Measurements from ENCODE around the gene SLC6A1.

SLC6A1 gene

DNA sequence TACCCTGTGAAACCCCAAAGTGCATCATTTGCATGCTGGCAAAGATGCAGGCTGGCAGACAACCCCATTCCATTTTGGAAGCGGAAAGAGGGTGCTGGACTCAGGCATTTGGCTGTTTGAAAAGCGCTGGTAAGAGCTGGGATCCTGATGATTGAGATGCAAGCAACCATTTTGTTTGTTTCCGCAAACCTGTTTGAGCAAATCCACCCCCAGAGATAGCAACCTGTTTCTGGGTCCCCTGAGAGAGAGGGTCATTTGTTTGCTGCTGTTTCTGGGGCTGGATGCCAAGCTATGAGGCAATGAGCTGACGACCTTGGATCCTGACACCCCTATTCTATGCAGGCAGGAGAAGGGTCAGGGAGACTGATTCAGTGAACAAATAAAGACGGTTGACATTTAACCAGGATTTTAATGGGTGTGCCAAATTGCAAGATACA, 9.8 kb downstream of the SLC6A1 start:
- no peak for ATAC-seq
- TF ChIP-seq CSDC2 (CRISPR knock-in tag; IDR thresholded peaks at IDR 0.05) (no peak), ZNF8 (CRISPR knock-in tag; IDR thresholded peaks at IDR 0.05) (no peak), ARNTL (CRISPR knock-in tag; IDR thresholded peaks at IDR 0.05; ENCODE audit: borderline replicate concordance, low read depth) (no peak)
- TF ChIP-seq, protein P1, sequence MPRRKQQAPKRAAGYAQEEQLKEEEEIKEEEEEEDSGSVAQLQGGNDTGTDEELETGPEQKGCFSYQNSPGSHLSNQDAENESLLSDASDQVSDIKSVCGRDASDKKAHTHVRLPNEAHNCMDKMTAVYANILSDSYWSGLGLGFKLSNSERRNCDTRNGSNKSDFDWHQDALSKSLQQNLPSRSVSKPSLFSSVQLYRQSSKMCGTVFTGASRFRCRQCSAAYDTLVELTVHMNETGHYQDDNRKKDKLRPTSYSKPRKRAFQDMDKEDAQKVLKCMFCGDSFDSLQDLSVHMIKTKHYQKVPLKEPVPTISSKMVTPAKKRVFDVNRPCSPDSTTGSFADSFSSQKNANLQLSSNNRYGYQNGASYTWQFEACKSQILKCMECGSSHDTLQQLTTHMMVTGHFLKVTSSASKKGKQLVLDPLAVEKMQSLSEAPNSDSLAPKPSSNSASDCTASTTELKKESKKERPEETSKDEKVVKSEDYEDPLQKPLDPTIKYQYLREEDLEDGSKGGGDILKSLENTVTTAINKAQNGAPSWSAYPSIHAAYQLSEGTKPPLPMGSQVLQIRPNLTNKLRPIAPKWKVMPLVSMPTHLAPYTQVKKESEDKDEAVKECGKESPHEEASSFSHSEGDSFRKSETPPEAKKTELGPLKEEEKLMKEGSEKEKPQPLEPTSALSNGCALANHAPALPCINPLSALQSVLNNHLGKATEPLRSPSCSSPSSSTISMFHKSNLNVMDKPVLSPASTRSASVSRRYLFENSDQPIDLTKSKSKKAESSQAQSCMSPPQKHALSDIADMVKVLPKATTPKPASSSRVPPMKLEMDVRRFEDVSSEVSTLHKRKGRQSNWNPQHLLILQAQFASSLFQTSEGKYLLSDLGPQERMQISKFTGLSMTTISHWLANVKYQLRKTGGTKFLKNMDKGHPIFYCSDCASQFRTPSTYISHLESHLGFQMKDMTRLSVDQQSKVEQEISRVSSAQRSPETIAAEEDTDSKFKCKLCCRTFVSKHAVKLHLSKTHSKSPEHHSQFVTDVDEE (CRISPR knock-in tag; IDR thresholded peaks at IDR 0.05) = no peak

DNA sequence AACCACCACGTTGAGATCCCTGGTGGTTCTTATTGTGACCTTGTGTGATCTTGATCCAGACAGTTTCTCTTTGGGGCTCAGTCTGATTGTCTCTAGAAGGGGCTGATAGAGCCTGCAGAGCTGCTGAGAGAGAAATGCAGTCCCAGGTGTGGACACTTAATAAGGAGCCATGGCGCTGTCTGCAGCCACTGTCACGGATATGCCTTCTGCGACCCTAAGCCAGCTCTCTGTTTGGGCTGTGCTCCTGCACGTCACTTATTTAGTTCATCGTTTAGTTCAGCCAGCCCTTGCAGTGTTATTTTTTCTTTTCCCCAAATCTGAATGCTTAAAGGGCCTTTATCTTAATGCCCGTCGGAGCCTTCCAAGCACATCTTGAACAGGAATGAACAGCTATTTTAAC, 12.0 kb downstream of the SLC6A1 start:
- ATAC-seq = no peak
- TF ChIP-seq TCF4 (CRISPR knock-in tag; IDR thresholded peaks at IDR 0.05; ENCODE audit: borderline replicate concordance) (no peak), OSR1 (CRISPR knock-in tag; IDR thresholded peaks at IDR 0.05) (no peak)
- TF ChIP-seq, protein P2, sequence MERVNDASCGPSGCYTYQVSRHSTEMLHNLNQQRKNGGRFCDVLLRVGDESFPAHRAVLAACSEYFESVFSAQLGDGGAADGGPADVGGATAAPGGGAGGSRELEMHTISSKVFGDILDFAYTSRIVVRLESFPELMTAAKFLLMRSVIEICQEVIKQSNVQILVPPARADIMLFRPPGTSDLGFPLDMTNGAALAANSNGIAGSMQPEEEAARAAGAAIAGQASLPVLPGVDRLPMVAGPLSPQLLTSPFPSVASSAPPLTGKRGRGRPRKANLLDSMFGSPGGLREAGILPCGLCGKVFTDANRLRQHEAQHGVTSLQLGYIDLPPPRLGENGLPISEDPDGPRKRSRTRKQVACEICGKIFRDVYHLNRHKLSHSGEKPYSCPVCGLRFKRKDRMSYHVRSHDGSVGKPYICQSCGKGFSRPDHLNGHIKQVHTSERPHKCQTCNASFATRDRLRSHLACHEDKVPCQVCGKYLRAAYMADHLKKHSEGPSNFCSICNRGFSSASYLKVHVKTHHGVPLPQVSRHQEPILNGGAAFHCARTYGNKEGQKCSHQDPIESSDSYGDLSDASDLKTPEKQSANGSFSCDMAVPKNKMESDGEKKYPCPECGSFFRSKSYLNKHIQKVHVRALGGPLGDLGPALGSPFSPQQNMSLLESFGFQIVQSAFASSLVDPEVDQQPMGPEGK (CRISPR knock-in tag; IDR thresholded peaks at IDR 0.05; ENCODE audit: borderline replicate concordance) = no peak

DNA sequence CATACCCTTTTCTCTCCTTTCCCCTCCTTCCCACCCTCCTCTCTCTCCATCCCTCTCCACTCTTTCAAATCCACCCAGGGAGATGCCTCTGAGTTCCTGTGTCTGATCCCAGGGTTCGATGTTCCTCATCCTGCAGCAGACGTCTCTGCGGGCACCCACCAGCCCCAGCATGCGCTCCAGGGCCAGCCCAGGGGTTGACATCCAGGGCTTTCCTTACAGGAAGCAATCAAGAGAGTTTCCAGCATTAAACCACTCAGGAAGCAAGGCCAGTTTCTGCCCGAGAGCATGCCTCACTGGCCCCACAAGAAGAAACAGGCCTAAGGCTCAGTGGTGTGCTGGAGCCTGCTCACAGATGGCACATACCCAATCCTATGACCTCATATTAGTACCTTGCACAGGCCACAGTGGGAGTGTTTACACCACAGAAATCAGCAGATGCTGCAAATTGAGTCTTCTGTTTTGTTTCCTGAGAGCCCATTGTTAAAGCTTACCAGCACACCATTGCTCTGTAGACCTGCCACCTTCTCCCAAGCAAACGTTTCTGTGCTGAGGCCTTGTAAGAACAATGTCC, 13.2 kb downstream of the SLC6A1 start:
- no peak for ATAC-seq
- TF ChIP-seq, protein P3, sequence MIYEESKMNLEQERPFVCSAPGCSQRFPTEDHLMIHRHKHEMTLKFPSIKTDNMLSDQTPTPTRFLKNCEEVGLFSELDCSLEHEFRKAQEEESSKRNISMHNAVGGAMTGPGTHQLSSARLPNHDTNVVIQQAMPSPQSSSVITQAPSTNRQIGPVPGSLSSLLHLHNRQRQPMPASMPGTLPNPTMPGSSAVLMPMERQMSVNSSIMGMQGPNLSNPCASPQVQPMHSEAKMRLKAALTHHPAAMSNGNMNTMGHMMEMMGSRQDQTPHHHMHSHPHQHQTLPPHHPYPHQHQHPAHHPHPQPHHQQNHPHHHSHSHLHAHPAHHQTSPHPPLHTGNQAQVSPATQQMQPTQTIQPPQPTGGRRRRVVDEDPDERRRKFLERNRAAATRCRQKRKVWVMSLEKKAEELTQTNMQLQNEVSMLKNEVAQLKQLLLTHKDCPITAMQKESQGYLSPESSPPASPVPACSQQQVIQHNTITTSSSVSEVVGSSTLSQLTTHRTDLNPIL (CRISPR knock-in tag; IDR thresholded peaks at IDR 0.05; ENCODE audit: low read depth) = no peak
- no peak for TF ChIP-seq ARNTL (CRISPR knock-in tag; IDR thresholded peaks at IDR 0.05; ENCODE audit: borderline replicate concordance, low read depth)
- TF ChIP-seq PPARA (CRISPR knock-in tag; IDR thresholded peaks at IDR 0.05; ENCODE audit: borderline replicate concordance) = no peak
- no peak for TF ChIP-seq SNAI2 (CRISPR knock-in tag; IDR thresholded peaks at IDR 0.05)
- no peak for TF ChIP-seq ZNF70 (CRISPR knock-in tag; IDR thresholded peaks at IDR 0.05)
- no peak for TF ChIP-seq ESRRG (CRISPR knock-in tag; IDR thresholded peaks at IDR 0.05)
- TF ChIP-seq OSR1 (CRISPR knock-in tag; IDR thresholded peaks at IDR 0.05) = no peak
- TF ChIP-seq CSDC2 (CRISPR knock-in tag; IDR thresholded peaks at IDR 0.05) = no peak
- TF ChIP-seq, protein P1 (CRISPR knock-in tag; IDR thresholded peaks at IDR 0.05) = no peak
- no peak for TF ChIP-seq ZNF565 (CRISPR knock-in tag; conservative IDR thresholded peaks at IDR 0.05; ENCODE audit: low read depth)
- TF ChIP-seq ZNF8 (CRISPR knock-in tag; IDR thresholded peaks at IDR 0.05) = no peak
- TF ChIP-seq ZFP30 (CRISPR knock-in tag; IDR thresholded peaks at IDR 0.05) = no peak
- TF ChIP-seq ZFP3 (CRISPR knock-in tag; IDR thresholded peaks at IDR 0.05) = no peak
- no peak for TF ChIP-seq TCF4 (CRISPR knock-in tag; IDR thresholded peaks at IDR 0.05; ENCODE audit: borderline replicate concordance)
- TF ChIP-seq BACH2 (CRISPR knock-in tag; IDR thresholded peaks at IDR 0.05; ENCODE audit: borderline replicate concordance) = no peak
- no peak for TF ChIP-seq ISL1 (CRISPR knock-in tag; IDR thresholded peaks at IDR 0.05)
- TF ChIP-seq, protein P4, sequence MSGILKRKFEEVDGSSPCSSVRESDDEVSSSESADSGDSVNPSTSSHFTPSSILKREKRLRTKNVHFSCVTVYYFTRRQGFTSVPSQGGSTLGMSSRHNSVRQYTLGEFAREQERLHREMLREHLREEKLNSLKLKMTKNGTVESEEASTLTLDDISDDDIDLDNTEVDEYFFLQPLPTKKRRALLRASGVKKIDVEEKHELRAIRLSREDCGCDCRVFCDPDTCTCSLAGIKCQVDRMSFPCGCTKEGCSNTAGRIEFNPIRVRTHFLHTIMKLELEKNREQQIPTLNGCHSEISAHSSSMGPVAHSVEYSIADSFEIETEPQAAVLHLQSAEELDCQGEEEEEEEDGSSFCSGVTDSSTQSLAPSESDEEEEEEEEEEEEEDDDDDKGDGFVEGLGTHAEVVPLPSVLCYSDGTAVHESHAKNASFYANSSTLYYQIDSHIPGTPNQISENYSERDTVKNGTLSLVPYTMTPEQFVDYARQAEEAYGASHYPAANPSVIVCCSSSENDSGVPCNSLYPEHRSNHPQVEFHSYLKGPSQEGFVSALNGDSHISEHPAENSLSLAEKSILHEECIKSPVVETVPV (CRISPR knock-in tag; IDR thresholded peaks at IDR 0.05) = no peak
- no peak for TF ChIP-seq RARB (CRISPR knock-in tag; IDR thresholded peaks at IDR 0.05)
- TF ChIP-seq, protein P2 (CRISPR knock-in tag; IDR thresholded peaks at IDR 0.05; ENCODE audit: borderline replicate concordance) = no peak
- TF ChIP-seq GLIS3 (CRISPR knock-in tag; IDR thresholded peaks at IDR 0.05) = no peak
